Large intestine (tissue), 3 donors: ENCODE measurements around the gene PSENEN. TPM values are rescaled to one million over a fixed set of nuclear protein-coding genes. Genes with fewer than 3 reads are reported as not detected.

ENCODE experiments used
- DNase-seq, 2 donors: peaks; one replicate each; pipeline versions ENCODE4 v3.0.0 to v3.0.0-alpha.2; 2013
- H3K27ac ChIP-seq: one replicate; pipeline ENCODE4 v1.5.1; 2013; ENCODE audit warnings: low read length
- H3K27me3 ChIP-seq: 2 replicates; pipeline ENCODE4 v1.6.1; 2013; ENCODE audit warnings: low read length; ENCODE audit not compliant: control insufficient read depth, insufficient read depth
- H3K36me3 ChIP-seq: 2 replicates; pipeline ENCODE4 v1.6.1; 2013; ENCODE audit warnings: low read length; ENCODE audit not compliant: control insufficient read depth, insufficient read depth
- H3K4me1 ChIP-seq: one replicate; pipeline ENCODE4 v1.6.1; 2013; ENCODE audit warnings: low read length; ENCODE audit not compliant: control insufficient read depth, insufficient read depth
- H3K4me3 ChIP-seq: one replicate; pipeline ENCODE4 v1.5.1; 2013; ENCODE audit warnings: low read length
- H3K9me3 ChIP-seq: one replicate; pipeline ENCODE4 v1.6.1; 2013; ENCODE audit warnings: mild to moderate bottlenecking, low read depth, low read length, moderate library complexity; ENCODE audit not compliant: control insufficient read depth
- WGBS: methylation state at CpG from one replicate; pipeline ENCODE4 v1.1.5; 2013; ENCODE audit warnings: low lambda C conversion rate; ENCODE audit not compliant: insufficient coverage; 5-methylcytosine and 5-hydroxymethylcytosine counted together
- polyA plus RNA-seq: library from polyadenylated mRNA; unstranded; fragments of 120-200 nt; gene quantifications from one replicate; pipeline ENCODE4 v1.2.1, GENCODE V29; 2013

Gene PSENEN
- polyA plus RNA-seq, 1 donor = 63.3 TPM

DNA sequence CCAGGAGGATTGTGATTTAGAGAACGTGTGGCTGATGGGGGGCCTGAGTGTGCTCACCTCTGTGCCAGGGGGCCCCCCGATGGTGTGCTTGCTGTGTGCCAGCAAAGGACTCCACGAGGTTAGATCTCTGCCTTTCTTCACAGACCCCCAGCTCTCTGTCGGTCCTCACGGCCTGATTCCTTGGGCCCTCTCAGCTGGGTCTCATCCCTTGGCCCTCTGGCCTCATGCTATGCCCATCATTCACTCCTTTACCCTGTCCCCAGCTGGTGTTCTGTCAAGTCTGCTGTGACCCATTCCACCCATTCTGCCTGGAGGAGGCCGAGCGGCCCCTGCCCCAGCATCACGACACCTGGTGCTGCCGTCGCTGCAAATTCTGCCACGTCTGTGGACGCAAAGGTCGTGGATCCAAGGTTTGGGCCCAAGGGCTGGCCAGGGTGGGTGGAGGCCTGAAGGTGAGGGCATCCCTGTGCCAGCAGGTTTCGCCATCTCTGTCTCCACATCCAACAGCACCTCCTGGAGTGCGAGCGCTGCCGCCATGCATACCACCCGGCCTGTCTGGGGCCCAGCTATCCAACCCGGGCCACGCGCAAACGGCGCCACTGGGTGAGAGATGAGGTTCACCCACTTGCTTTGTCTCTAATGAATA lies 20.1 kb upstream of the PSENEN start:
- Histone ChIP-seq H3K9me3 (no peaks in the 10 kb centered on the region), H3K27me3 (no peaks in the 10 kb centered on the region), H3K4me1 (no peaks in the 10 kb centered on the region), H3K27ac (no peak overlapping the region), H3K36me3 (peaks cover 92% of the 10 kb centered on the region), H3K4me3 (no peak overlapping the region)
- no peak for DNase-seq
- no CpG with 5 or more reads among the region's 23 CpGs for WGBS

- peaks cover 99% of the 10 kb centered on the region for H3K36me3 ChIP-seq
- H3K4me1 ChIP-seq = no peaks in the 10 kb centered on the region
- no CpG with 5 or more reads among the region's 25 CpGs for WGBS
- no peak for DNase-seq
- H3K4me3 ChIP-seq = no peak overlapping the region
- no peaks in the 10 kb centered on the region for H3K9me3 ChIP-seq
- H3K27me3 ChIP-seq = no peaks in the 10 kb centered on the region
- H3K27ac ChIP-seq = no peak overlapping the region
These were observed 18.1 kb upstream of the PSENEN start for GRCh38 chr19:35727053-35727955.

- Histone ChIP-seq H3K27me3 (no peaks in the 10 kb centered on the region), H3K27ac (no peak overlapping the region), H3K9me3 (no peaks in the 10 kb centered on the region), H3K36me3 (peaks cover 97% of the 10 kb centered on the region), H3K4me1 (no peaks in the 10 kb centered on the region), H3K4me3 (no peak overlapping the region)
- DNase-seq = no peak
- 93% methylated on average over 3 of the region's 19 CpGs for WGBS
These were observed 17.3 kb upstream of the PSENEN start for GRCh38 chr19:35727956-35728706.

GRCh38 chr19:35729021-35729420 lies 16.4 kb upstream of the PSENEN start:
- Histone ChIP-seq H3K4me1 (no peaks in the 10 kb centered on the region), H3K9me3 (no peaks in the 10 kb centered on the region), H3K27me3 (no peaks in the 10 kb centered on the region), H3K27ac (no peak overlapping the region), H3K36me3 (peaks cover 97% of the 10 kb centered on the region), H3K4me3 (no peak overlapping the region)
- DNase-seq = no peak
- WGBS = no CpG with 5 or more reads among the region's 18 CpGs

DNA sequence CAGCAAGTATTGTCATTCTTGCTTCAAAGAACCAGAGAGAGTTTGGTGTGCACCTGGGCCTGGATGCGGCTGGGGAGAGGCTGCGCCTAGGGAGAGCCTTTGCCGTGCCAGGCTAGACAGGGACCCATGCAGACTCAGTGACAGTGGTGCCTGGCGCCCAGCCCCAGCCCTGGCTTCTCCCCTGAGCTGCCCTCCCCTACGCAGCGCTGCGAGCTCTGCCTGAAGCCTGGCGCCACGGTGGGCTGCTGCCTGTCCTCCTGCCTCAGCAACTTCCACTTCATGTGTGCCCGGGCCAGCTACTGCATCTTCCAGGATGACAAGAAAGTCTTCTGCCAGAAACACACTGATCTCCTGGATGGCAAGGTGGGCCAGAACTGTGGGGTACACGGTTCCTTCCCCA lies 15.7 kb upstream of the PSENEN start:
- no peak overlapping the region for H3K27ac ChIP-seq
- no peak for DNase-seq
- no peaks in the 10 kb centered on the region for H3K4me1 ChIP-seq
- H3K4me3 ChIP-seq = no peak overlapping the region
- H3K27me3 ChIP-seq = no peaks in the 10 kb centered on the region
- no peaks in the 10 kb centered on the region for H3K9me3 ChIP-seq
- WGBS = no CpG with 5 or more reads among the region's 11 CpGs
- peaks cover 97% of the 10 kb centered on the region for H3K36me3 ChIP-seq

- Histone ChIP-seq H3K27ac (no peak overlapping the region), H3K4me1 (no peaks in the 10 kb centered on the region), H3K36me3 (peaks cover 96% of the 10 kb centered on the region), H3K4me3 (no peak overlapping the region), H3K27me3 (no peaks in the 10 kb centered on the region), H3K9me3 (no peaks in the 10 kb centered on the region)
- no peak for DNase-seq
- WGBS = no CpG with 5 or more reads among the region's 18 CpGs
These were observed 15.1 kb upstream of the PSENEN start for GRCh38 chr19:35730326-35730725.

DNA sequence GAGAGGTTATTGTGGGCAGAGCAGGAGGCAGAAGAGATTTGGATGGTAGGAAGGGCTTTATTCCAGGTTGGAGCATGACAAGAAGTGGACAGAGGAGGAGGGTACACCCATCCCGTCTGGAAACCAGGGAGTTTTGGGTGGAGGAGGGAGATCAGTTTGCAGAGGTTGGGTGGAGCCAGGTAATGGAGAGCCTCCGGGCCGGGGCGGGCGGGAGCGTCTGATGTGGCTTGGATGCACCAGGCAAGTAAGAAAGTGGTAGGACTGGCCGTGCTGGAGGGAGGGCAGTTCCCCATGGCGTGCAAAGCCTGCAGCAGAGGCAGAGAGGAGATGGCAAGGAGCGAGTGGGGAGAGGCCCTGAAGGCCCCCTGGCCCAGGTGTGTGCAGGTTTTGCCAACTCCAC lies 14.1 kb upstream of the PSENEN start:
- Histone ChIP-seq H3K27ac (no peak overlapping the region), H3K9me3 (no peaks in the 10 kb centered on the region), H3K4me3 (no peak overlapping the region), H3K4me1 (no peaks in the 10 kb centered on the region), H3K27me3 (no peaks in the 10 kb centered on the region), H3K36me3 (peaks cover 95% of the 10 kb centered on the region)
- WGBS = no CpG with 5 or more reads among the region's 9 CpGs
- DNase-seq = no peak

DNA sequence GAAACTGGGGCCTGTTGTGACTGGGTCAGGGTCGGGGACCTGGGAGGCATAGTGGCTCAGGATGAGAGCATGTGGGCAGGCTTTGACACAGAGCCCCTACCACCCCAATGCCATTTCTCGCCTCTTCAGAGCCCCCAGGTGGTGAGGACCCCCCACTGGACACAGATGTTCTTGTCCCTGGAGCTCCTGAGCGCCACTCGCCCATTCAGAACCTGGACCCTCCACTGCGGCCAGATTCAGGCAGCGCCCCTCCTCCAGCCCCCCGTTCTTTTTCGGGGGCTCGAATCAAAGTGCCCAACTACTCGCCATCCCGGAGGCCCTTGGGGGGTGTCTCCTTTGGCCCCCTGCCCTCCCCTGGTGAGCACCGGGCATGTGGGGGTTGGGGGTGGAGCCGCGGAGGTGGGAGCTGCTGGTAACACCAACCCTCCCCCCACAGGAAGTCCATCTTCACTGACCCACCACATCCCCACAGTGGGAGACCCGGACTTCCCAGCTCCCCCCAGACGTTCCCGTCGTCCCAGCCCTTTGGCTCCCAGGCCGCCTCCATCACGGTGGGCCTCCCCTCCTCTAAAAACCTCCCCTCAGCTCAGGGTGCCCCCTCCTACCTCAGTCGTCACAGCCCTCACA lies 13.6 kb upstream of the PSENEN start:
- no peak overlapping the region for H3K27ac ChIP-seq
- H3K9me3 ChIP-seq = no peaks in the 10 kb centered on the region
- H3K27me3 ChIP-seq = no peaks in the 10 kb centered on the region
- DNase-seq = no peak
- WGBS = no CpG with 5 or more reads among the region's 21 CpGs
- peaks cover 96% of the 10 kb centered on the region for H3K36me3 ChIP-seq
- H3K4me1 ChIP-seq = no peaks in the 10 kb centered on the region
- no peak overlapping the region for H3K4me3 ChIP-seq

- no peak for DNase-seq
- no peak overlapping the region for H3K27ac ChIP-seq
- no peaks in the 10 kb centered on the region for H3K4me1 ChIP-seq
- no peaks in the 10 kb centered on the region for H3K9me3 ChIP-seq
- no peak overlapping the region for H3K4me3 ChIP-seq
- no peaks in the 10 kb centered on the region for H3K27me3 ChIP-seq
- no CpG with 5 or more reads among the region's 25 CpGs for WGBS
- H3K36me3 ChIP-seq = peaks cover 95% of the 10 kb centered on the region
These were observed 12.8 kb upstream of the PSENEN start for GRCh38 chr19:35732540-35733179.
